HG02840 (cell line): Measurements from ENCODE around the gene PPP1R18.
A peak's percentile ranks its signal among the peaks of the same experiment; 100 is the strongest.

ENCODE experiments used
- ATAC-seq: cut with Tn5 transposase; IDR thresholded peaks from one replicate; pipeline ENCODE4 v1.9.1; 2021; ENCODE audit warnings: mild to moderate bottlenecking, moderate library complexity, moderate number of reproducible peaks; ENCODE audit not compliant: unreplicated experiment, low FRiP score

Gene PPP1R18

GRCh38 chr6:30626484-30627366 lies 59.7 kb downstream of the PPP1R18 start, which contains the start of gene ATAT1:
TSS of gene ATAT1 (plus strand) at chr6:30626874.
- ATAC-seq, result peak; percentile 81
